ENCODE measurements around the gene GLT8D1. TPM values are rescaled to one million over a fixed set of nuclear protein-coding genes. Genes with fewer than 3 reads are reported as not detected.

The GLT8D1 gene
- total and polyA plus RNA-seq, 2 of the 4 experiments (the other 2 are of a cell fraction), result 87.8 to 124 TPM

DNA sequence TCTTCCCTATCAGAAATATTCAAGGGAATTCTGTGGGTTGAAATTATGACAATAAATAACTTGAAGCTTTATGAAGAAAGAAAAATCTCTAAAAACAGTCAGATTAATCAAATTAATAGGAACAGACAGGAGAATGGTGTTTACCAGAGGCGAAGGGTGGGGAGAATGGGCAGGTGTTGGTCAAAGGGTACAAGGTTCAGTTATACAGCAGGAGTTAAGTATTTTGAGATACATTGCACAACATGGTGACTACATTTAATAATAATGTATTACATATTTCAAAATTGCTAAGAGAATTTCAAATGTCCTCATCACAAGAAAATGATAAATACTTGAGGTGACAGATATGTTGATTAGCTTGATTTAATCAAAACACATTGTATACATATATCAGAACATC, 18.9 kb upstream of the GLT8D1 start:
- Histone ChIP-seq H2BK120ac (ENCODE audit: low read depth, low read length) (no peak overlapping the region), H3K18ac (ENCODE audit: low read depth, low read length) (no peak overlapping the region), H3K4me3 (ENCODE audit: insufficient read depth, low read depth, low read length) (no peak overlapping the region), H3K36me3 (ENCODE audit: control insufficient read depth, insufficient read depth, low read length) (no peaks in the 10 kb centered on the region), H2BK5ac (ENCODE audit: low read depth, low read length, poor library complexity, severe bottlenecking) (no peak overlapping the region), H3K14ac (replicated peaks; ENCODE audit: low read depth, low read length) (no peak overlapping the region), H3K27me3 (ENCODE audit: control insufficient read depth, insufficient read depth, low read length) (no peaks in the 10 kb centered on the region), H3K56ac (ENCODE audit: extremely low read depth, insufficient read depth, low read length) (no peak overlapping the region), H3K4me1 (ENCODE audit: control insufficient read depth, insufficient read depth, low read length) (no peaks in the 10 kb centered on the region), H3K23ac (ENCODE audit: low read depth, low read length) (no peak overlapping the region), H2AFZ (replicated peaks; ENCODE audit: low read length, poor library complexity) (no peak overlapping the region), H2AK5ac (ENCODE audit: low read depth, low read length) (no peak overlapping the region), H4K5ac (ENCODE audit: low read depth, low read length) (no peak overlapping the region), H4K91ac (ENCODE audit: insufficient read depth, low read depth, low read length) (no peak overlapping the region), H3K9ac (ENCODE audit: low read depth, low read length) (no peak overlapping the region), H3K4me2 (ENCODE audit: low read depth, low read length) (no peak overlapping the region), H3K9me1 (ENCODE audit: insufficient read depth, low read length) (no peaks in the 10 kb centered on the region), H3K27ac (ENCODE audit: insufficient read depth, low read length) (no peak overlapping the region), H2BK20ac (ENCODE audit: low read depth, low read length) (no peak overlapping the region), H4K20me1 (ENCODE audit: insufficient read depth, low read length) (no peaks in the 10 kb centered on the region), H3K4ac (ENCODE audit: low read depth, low read length) (no peak overlapping the region), H2AK9ac (replicated peaks; ENCODE audit: low read depth, low read length, poor library complexity) (no peak overlapping the region), H3K79me1 (ENCODE audit: low read depth in 1 of 2, low read length in 2 of 2) (no peaks in the 10 kb centered on the region), H4K8ac (ENCODE audit: low read depth in 2 of 2, low read length in 2 of 2) (no peak overlapping the region), H2BK15ac (ENCODE audit: low read depth, low read length) (no peak overlapping the region), H3K9me3 (ENCODE audit: control insufficient read depth, insufficient read depth, low read length) (no peaks in the 10 kb centered on the region)
- no peak for DNase-seq
- ATAC-seq (ENCODE audit: low read depth), result no peak
- BruUV-seq (replicated peaks), result no TSS peak
- dilution Hi-C loops (cut with HindIII; ENCODE audit: low sequenced_read_pairs, unreplicated experiment), result no loop called here
- TF ChIP-seq CEBPB (IDR thresholded peaks at IDR 0.05; ENCODE audit: low read depth, low read length) (peak; percentile 41; the same call in 1 of the 2 replicates), RCOR1 (IDR thresholded peaks at IDR 0.05; ENCODE audit: insufficient replicate concordance, low read length) (no peak)
- no CpG with 5 or more reads among the region's 1 CpG for WGBS, 2 experiments (ENCODE audit: extremely low coverage in 2 of 2, insufficient read length in 1 of 2)
- ChIA-PET CTCF (no interaction called here), POLR2A (ENCODE audit: unreplicated experiment) (no interaction called here)
- intact Hi-C loops (cut with micrococcal nuclease), result no loop called here
- in situ Hi-C loops (cut with MboI; ENCODE audit: low sequenced_read_pairs), result no loop called here

Measured in IMR-90 (cell line).